ENCODE results near the gene CCL27. TPM values are rescaled to one million over a fixed set of nuclear protein-coding genes. Genes with fewer than 3 reads are reported as not detected.

The CCL27 gene
- total and polyA plus RNA-seq, 8 donors: 0.58 to 1.3 TPM; not detected in 6

DNA sequence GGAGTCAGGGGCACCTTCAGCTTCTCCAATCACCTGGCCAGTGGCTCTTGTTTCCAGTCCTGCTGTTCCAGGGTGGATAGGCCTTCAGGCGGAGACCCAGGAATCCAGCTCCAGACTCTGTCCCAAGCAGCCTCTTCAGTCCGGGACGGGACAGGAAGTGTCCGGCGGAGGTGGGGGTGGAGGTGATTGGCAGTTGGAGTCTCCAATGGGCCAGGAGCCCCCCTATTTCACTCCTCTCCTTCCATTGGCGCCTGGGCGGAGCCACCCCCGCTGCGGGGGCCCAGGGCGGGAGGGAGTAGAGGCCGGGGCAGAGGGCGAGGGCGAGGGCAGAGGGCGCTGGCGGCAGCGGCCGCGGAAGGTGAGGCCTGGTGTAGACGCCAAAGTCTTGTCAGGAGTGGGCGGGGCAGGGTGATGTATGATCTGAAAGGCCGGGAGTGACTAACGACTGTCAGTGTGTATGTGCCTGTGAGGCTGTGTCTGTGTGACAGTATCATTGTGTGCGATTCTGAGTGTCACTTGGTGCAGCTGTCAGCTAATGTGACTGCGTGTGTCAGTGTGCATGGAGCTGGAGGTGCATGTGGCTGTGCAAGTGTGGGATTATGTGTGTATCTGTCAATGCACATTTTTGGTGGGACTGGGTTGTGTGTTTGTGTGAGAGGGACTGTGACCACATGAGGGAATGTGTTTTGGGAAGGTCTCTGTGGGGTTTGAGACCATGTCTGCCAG is 10.4 kb downstream of the CCL27 start, which contains the start of gene IL11RA:
IL11RA (plus strand) TSS at position 310 of the 726 bp plus-strand sequence. CDS start 3,033 bp downstream, outside the sequence.
- peak; percentile 69 to 91 for DNase-seq
- intact Hi-C loops (cut with DNase I; ENCODE audit: low total_unique reads): no loop called here
- peaks cover 58 to 81% (median 65%) of the 10 kb centered on the region in 4 donors for H3K4me1 ChIP-seq
- H3K4me3 ChIP-seq: peak within 1 kb of the TSS; percentile 26 to 44 (median 37)
- TF ChIP-seq POLR2A (IDR thresholded peaks at IDR 0.05): no peak
- TF ChIP-seq POLR2AphosphoS5 (IDR thresholded peaks at IDR 0.05): peak in 2 of 3 donors; percentile 10 to 20
- no peak for TF ChIP-seq EP300 (IDR thresholded peaks at IDR 0.05)
- H3K9me3 ChIP-seq: no peaks in the 10 kb centered on the region
- H3K27me3 ChIP-seq: no peaks in the 10 kb centered on the region
- WGBS, 5 donors: 8 to 17% (median 11%) methylated on average over 16 to 24 of the region's 24 CpGs
- H3K36me3 ChIP-seq: peaks cover 14 to 25% (median 22%) of the 10 kb centered on the region in 4 donors
- peak within 1 kb of the TSS; percentile 53 to 84 (median 77) for H3K27ac ChIP-seq

DNA sequence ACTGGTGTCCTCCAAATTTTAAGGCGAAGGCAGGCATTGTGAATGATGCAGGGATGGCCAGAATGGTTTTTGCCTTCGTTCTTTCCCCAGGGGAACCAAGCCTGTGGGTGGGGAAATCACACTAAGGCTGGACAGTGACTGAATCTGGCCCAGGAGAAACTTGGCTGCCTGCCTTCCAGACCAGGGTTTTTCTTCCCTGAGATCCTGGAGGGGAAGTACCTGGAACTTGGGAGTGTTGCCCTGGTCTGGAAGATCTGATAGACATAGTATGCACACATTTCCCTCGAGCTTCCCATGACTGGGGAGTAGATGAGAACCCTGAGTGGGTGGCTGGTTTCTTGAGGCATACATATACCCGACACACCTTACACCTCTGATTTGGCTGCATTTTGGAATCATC is 11.1 kb downstream of the CCL27 start:
- Histone ChIP-seq H3K4me1 (peaks cover 59 to 84% (median 69%) of the 10 kb centered on the region in 4 donors), H3K4me3 (peak overlapping the region; percentile 26 to 44 (median 37)), H3K27me3 (no peaks in the 10 kb centered on the region), H3K27ac (peak overlapping the region; percentile 53 to 84 (median 77)), H3K9me3 (no peaks in the 10 kb centered on the region), H3K36me3 (peaks cover 14 to 25% (median 22%) of the 10 kb centered on the region in 4 donors)
- TF ChIP-seq, protein P1, sequence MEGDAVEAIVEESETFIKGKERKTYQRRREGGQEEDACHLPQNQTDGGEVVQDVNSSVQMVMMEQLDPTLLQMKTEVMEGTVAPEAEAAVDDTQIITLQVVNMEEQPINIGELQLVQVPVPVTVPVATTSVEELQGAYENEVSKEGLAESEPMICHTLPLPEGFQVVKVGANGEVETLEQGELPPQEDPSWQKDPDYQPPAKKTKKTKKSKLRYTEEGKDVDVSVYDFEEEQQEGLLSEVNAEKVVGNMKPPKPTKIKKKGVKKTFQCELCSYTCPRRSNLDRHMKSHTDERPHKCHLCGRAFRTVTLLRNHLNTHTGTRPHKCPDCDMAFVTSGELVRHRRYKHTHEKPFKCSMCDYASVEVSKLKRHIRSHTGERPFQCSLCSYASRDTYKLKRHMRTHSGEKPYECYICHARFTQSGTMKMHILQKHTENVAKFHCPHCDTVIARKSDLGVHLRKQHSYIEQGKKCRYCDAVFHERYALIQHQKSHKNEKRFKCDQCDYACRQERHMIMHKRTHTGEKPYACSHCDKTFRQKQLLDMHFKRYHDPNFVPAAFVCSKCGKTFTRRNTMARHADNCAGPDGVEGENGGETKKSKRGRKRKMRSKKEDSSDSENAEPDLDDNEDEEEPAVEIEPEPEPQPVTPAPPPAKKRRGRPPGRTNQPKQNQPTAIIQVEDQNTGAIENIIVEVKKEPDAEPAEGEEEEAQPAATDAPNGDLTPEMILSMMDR (IDR thresholded peaks at IDR 0.05): no peak
- TF ChIP-seq EP300 (IDR thresholded peaks at IDR 0.05) (no peak), POLR2AphosphoS5 (IDR thresholded peaks at IDR 0.05) (no peak), POLR2A (IDR thresholded peaks at IDR 0.05) (no peak)
- peak; percentile 59 to 71 for DNase-seq
- 29 to 40% (median 33%) methylated on average over 4 of the region's 4 CpGs for WGBS, 5 donors
- intact Hi-C loops (cut with DNase I; ENCODE audit: low total_unique reads): no loop called here

DNA sequence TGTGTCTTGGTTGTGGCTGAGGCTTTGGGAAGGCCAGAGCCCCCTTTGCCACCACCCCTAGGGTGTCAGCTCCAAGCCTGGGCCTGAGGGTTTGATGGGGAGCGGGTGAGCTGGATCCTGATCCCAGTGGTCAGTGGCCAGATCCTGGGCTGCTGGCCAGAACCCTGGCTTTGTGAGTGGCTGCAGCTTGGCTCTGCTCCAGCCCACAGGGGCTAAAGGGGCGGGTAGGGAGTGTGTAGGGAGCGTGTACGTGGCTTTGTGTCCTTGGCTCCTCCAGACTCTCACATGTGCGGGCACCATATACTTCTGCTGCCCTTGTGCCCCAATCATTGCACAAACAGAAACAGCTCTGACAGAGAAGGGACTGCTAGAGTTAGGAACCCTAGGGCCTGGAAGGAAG is 11.6 kb downstream of the CCL27 start:
- Histone ChIP-seq H3K36me3 (peaks cover 14 to 25% (median 22%) of the 10 kb centered on the region in 4 donors), H3K27me3 (no peaks in the 10 kb centered on the region), H3K9me3 (no peaks in the 10 kb centered on the region), H3K4me3 (no peak overlapping the region), H3K27ac (peak overlapping the region; percentile 7 to 84 (median 77)), H3K4me1 (peaks cover 63 to 86% (median 74%) of the 10 kb centered on the region in 4 donors)
- DNase-seq: peak in 1 of 2 donors; percentile 51
- 30 to 56% (median 45%) methylated on average over 5 of the region's 5 CpGs for WGBS, 5 donors
- intact Hi-C loops (cut with DNase I; ENCODE audit: low total_unique reads): no loop called here
- TF ChIP-seq POLR2A (IDR thresholded peaks at IDR 0.05) (no peak), EP300 (IDR thresholded peaks at IDR 0.05) (no peak), POLR2AphosphoS5 (IDR thresholded peaks at IDR 0.05) (no peak)
- TF ChIP-seq, protein P1 (IDR thresholded peaks at IDR 0.05): no peak

DNA sequence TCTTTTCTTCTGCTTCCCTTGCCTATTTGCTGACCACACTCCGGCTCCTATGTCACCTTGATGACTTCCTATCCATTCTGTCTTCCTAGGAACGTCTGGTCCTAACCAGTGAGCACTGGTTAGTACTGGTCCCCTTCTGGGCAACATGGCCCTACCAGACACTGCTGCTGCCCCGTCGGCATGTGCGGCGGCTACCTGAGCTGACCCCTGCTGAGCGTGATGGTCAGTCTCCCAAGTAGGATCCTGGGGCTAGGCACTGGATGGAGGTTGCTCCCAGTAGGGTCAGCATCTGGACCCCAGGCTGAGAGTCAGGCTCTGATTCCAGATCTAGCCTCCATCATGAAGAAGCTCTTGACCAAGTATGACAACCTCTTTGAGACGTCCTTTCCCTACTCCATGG is 13.8 kb downstream of the CCL27 start:
- no peak for DNase-seq
- Histone ChIP-seq H3K27ac (peak overlapping the region in 1 of 5 donors; percentile 87), H3K36me3 (peaks cover 14 to 25% (median 22%) of the 10 kb centered on the region in 4 donors), H3K4me1 (peaks cover 48 to 64% (median 56%) of the 10 kb centered on the region in 4 donors), H3K27me3 (no peaks in the 10 kb centered on the region), H3K4me3 (peak overlapping the region in 1 of 4 donors; percentile 77), H3K9me3 (no peaks in the 10 kb centered on the region)
- TF ChIP-seq POLR2A (IDR thresholded peaks at IDR 0.05): no peak
- TF ChIP-seq, protein P1 (IDR thresholded peaks at IDR 0.05): no peak
- no peak for TF ChIP-seq POLR2AphosphoS5 (IDR thresholded peaks at IDR 0.05)
- TF ChIP-seq EP300 (IDR thresholded peaks at IDR 0.05): no peak
- 95 to 98% (median 96%) methylated on average over 8 of the region's 8 CpGs for WGBS, 5 donors
- intact Hi-C loops (cut with DNase I; ENCODE audit: low total_unique reads): no loop called here
